IPS-NIHi7 (cell line): ENCODE data around the gene TNFRSF13B.
A peak's percentile ranks its signal among the peaks of the same experiment; 100 is the strongest.
"Not testable (repeated sequence)": the region's sequence is repeated elsewhere in the genome, so short reads cannot be mapped to it uniquely, and the experiment has no call there.

Source experiments
- DNase-seq: peaks from one replicate; pipeline ENCODE4 v3.0.0; 2012; ENCODE audit warnings: mixed read lengths; ENCODE audit errors: extremely low spot score

The TNFRSF13B gene

GRCh38 chr17:16961022-16961421 lies 10.9 kb downstream of the TNFRSF13B start:
- not testable (repeated sequence) for DNase-seq

GRCh38 chr17:16955011-16955410 lies 16.9 kb downstream of the TNFRSF13B start:
- not testable (repeated sequence) for DNase-seq

GRCh38 chr17:16954521-16954920 lies 17.4 kb downstream of the TNFRSF13B start:
- DNase-seq, result no peak

GRCh38 chr17:16953841-16954240 lies 18.1 kb downstream of the TNFRSF13B start:
- no peak for DNase-seq

- DNase-seq, result no peak
Observed at GRCh38 chr17:16953347-16953746, 18.6 kb downstream of the TNFRSF13B start.

GRCh38 chr17:16952401-16952800 lies 19.5 kb downstream of the TNFRSF13B start:
- DNase-seq, result no peak

GRCh38 chr17:16950488-16950887 lies 21.4 kb downstream of the TNFRSF13B start:
- DNase-seq, result no peak

- no peak for DNase-seq
Observed at GRCh38 chr17:16948587-16949376, 23.1 kb downstream of the TNFRSF13B start.

- no peak for DNase-seq
Observed at GRCh38 chr17:16947470-16947869, 24.4 kb downstream of the TNFRSF13B start.

- peak; percentile 67 for DNase-seq
Observed at GRCh38 chr17:16945663-16946218, 26.2 kb downstream of the TNFRSF13B start.

GRCh38 chr17:16945136-16945482 lies 26.8 kb downstream of the TNFRSF13B start:
- DNase-seq, result no peak

GRCh38 chr17:16944334-16945135 lies 27.4 kb downstream of the TNFRSF13B start:
- no peak for DNase-seq

- no peak for DNase-seq
Observed at GRCh38 chr17:16943541-16944333, 28.2 kb downstream of the TNFRSF13B start.

GRCh38 chr17:16943032-16943352 lies 28.9 kb downstream of the TNFRSF13B start:
- DNase-seq, result no peak

GRCh38 chr17:16942141-16943031 lies 29.5 kb downstream of the TNFRSF13B start:
- no peak for DNase-seq

GRCh38 chr17:16941072-16942036 lies 30.6 kb downstream of the TNFRSF13B start:
- DNase-seq, result no peak

- DNase-seq, result peak; percentile 72
Observed at GRCh38 chr17:16940116-16940881, 31.6 kb downstream of the TNFRSF13B start.

- no peak for DNase-seq
Observed at GRCh38 chr17:16939606-16940115, 32.3 kb downstream of the TNFRSF13B start.

- DNase-seq, result no peak
Observed at GRCh38 chr17:16939208-16939576, 32.7 kb downstream of the TNFRSF13B start.
